H1 (cell line): ENCODE data around the gene OTP. TPM values are rescaled to one million over a fixed set of nuclear protein-coding genes. Genes with fewer than 3 reads are reported as not detected.

Source experiments
- CTCF ChIA-PET: fragments of 300-600 bp; sonication (Branson Sonifier 250); formaldehyde crosslinking; loops from one replicate; lab custom pipeline; 2021; ENCODE audit not compliant: partially characterized antibody; lab: Charles Lee
- POLR2A ChIA-PET: fragments of 300-600 bp; sonication (Branson Sonifier 250); formaldehyde crosslinking; loops from one replicate; lab custom pipeline; 2021; ENCODE audit warnings: inconsistent platforms; ENCODE audit not compliant: partially characterized antibody; lab: Charles Lee
- DNase-seq, 2 experiments: peaks; one replicate each; pipeline versions ENCODE4 v3.0.0 to v3.0.0-alpha.2; 2010 to 2022; ENCODE audit warnings: low spot score in 2 of 2, low read depth in 1 of 2, mixed read lengths in 1 of 2
- FAIRE-seq: peaks from 2 replicates; lab custom pipeline; 2011; peaks lifted over from hg19 to GRCh38; lab: Jason Lieb, UNC
- H2AFZ ChIP-seq: 2 replicates; pipeline ENCODE4 v1.8.1; 2012; ENCODE audit warnings: low read length, inconsistent platforms
- H2AK5ac ChIP-seq: 2 replicates; pipeline ENCODE4 v1.6.1; 2013; ENCODE audit warnings: low read depth, low read length
- H2BK120ac ChIP-seq: replicated peaks from 2 replicates; pipeline ENCODE3; 2013; ENCODE audit warnings: low read depth, low read length, inconsistent platforms
- H2BK12ac ChIP-seq: 2 replicates; pipeline ENCODE4 v1.6.1; 2013; ENCODE audit warnings: low read depth, low read length
- H2BK15ac ChIP-seq: 2 replicates; pipeline ENCODE4 v1.6.1; 2013; ENCODE audit warnings: low read length
- H2BK20ac ChIP-seq: 2 replicates; pipeline ENCODE4 v1.6.1; 2013; ENCODE audit warnings: low read length
- H2BK5ac ChIP-seq: 2 replicates; pipeline ENCODE4 v1.6.1; 2013; ENCODE audit warnings: low read depth, low read length
- H3K14ac ChIP-seq: 2 replicates; pipeline ENCODE4 v1.6.1; 2013; ENCODE audit warnings: inconsistent platforms; ENCODE audit not compliant: insufficient read length
- H3K18ac ChIP-seq: 2 replicates; pipeline ENCODE4 v1.6.1; 2013; ENCODE audit warnings: low read length; ENCODE audit errors: extremely low read depth
- H3K23ac ChIP-seq: 2 replicates; pipeline ENCODE4 v1.6.1; 2013; ENCODE audit warnings: inconsistent platforms; ENCODE audit not compliant: insufficient read length
- H3K23me2 ChIP-seq: 2 replicates; pipeline ENCODE4 v1.6.1; 2013; ENCODE audit warnings: low read depth, low read length
- H3K27ac ChIP-seq: 2 replicates; pipeline ENCODE4 v1.6.1; 2011; ENCODE audit warnings: low read depth, low read length, inconsistent platforms
- H3K27me3 ChIP-seq, 4 experiments: replicated peaks in 1 of 4; 1 replicate in 1 of 4; 2 replicates in 3 of 4; pipeline versions ENCODE4 v1.6.1 to v1.8.1; 2011 to 2013; ENCODE audit warnings: low read length in 3 of 4, mild to moderate bottlenecking in 3 of 4, inconsistent platforms in 2 of 4, mixed read lengths in 2 of 4, moderate library complexity in 1 of 4; ENCODE audit not compliant: control insufficient read depth in 3 of 4, insufficient read depth in 3 of 4; ENCODE audit errors: extremely low read depth in 1 of 4
- H3K36me3 ChIP-seq, 4 experiments: 2 replicates each; pipeline versions ENCODE4 v1.6.1 to v1.8.1; 2011 to 2013; ENCODE audit warnings: mild to moderate bottlenecking in 4 of 4, low read length in 3 of 4, moderate library complexity in 2 of 4, control low read depth in 1 of 4, inconsistent platforms in 1 of 4; ENCODE audit not compliant: insufficient read depth in 4 of 4, control insufficient read depth in 2 of 4
- H3K4ac ChIP-seq: replicated peaks from 2 replicates; pipeline ENCODE3; 2013; ENCODE audit warnings: low read length, low read depth, mixed read lengths, inconsistent platforms; ENCODE audit not compliant: insufficient read length
- H3K4me1 ChIP-seq, 4 experiments: replicated peaks in 1 of 4; 1 replicate in 1 of 4; 2 replicates in 3 of 4; pipeline versions ENCODE4 v1.6.1 to v1.8.1; 2011 to 2013; ENCODE audit warnings: low read length in 3 of 4, inconsistent platforms in 2 of 4, mixed read lengths in 1 of 4; ENCODE audit not compliant: insufficient read depth in 4 of 4, control insufficient read depth in 3 of 4
- H3K4me2 ChIP-seq, 2 experiments: 2 replicates each; pipeline versions ENCODE4 v1.6.1 to v1.8.1; 2011 to 2013; ENCODE audit warnings: low read depth in 2 of 2, low read length in 2 of 2, control low read depth in 1 of 2, inconsistent platforms in 1 of 2, mild to moderate bottlenecking in 1 of 2; ENCODE audit not compliant: insufficient read depth in 1 of 2
- H3K4me3 ChIP-seq, 4 experiments: fragments of 200-600, 300-600 bp in 1 of 4; sonication (generic), shearing (Covaris generic), sonication (Bioruptor Twin) in 1 of 4; 2 replicates each; pipeline versions ENCODE4 v1.5.1 to v1.8.1; 2011 to 2016; ENCODE audit warnings: low read length in 4 of 4, low read depth in 3 of 4, control low read depth in 2 of 4, inconsistent platforms in 2 of 4, mild to moderate bottlenecking in 2 of 4, mixed read lengths in 1 of 4, moderate library complexity in 1 of 4; ENCODE audit not compliant: insufficient read depth in 2 of 4; ENCODE audit errors: extremely low read depth in 1 of 4
- H3K56ac ChIP-seq: replicated peaks from 2 replicates; pipeline ENCODE3; 2013; ENCODE audit warnings: low read depth, mild to moderate bottlenecking, mixed read lengths, low read length, inconsistent platforms; ENCODE audit not compliant: insufficient read length
- H3K79me1 ChIP-seq: 2 replicates; pipeline ENCODE4 v1.6.1; 2013; ENCODE audit warnings: low read depth, low read length, control low read depth
- H3K79me2 ChIP-seq, 2 experiments: 2 replicates each; pipeline versions ENCODE4 v1.6.1 to v1.8.1; 2012 to 2013; ENCODE audit warnings: low read length in 2 of 2, mild to moderate bottlenecking in 2 of 2, inconsistent platforms in 1 of 2; ENCODE audit not compliant: insufficient read depth in 2 of 2, control insufficient read depth in 1 of 2
- H3K9ac ChIP-seq, 4 experiments: replicated peaks in 1 of 4; 1 replicate in 1 of 4; 2 replicates in 3 of 4; pipeline versions ENCODE4 v1.6.1 to v1.8.1; 2011 to 2013; ENCODE audit warnings: low read depth in 3 of 4, low read length in 3 of 4, control low read depth in 2 of 4, mild to moderate bottlenecking in 2 of 4, moderate library complexity in 2 of 4, inconsistent platforms in 1 of 4; ENCODE audit errors: extremely low read depth in 1 of 4
- H3K9me3 ChIP-seq, 2 experiments: 2 replicates each; pipeline versions ENCODE4 v1.6.1 to v1.8.1; 2012 to 2013; ENCODE audit warnings: mild to moderate bottlenecking in 2 of 2, moderate library complexity in 2 of 2, control low read depth in 1 of 2, inconsistent platforms in 1 of 2, low read depth in 1 of 2, low read length in 1 of 2, mixed read lengths in 1 of 2; ENCODE audit not compliant: insufficient read depth in 2 of 2
- H4K20me1 ChIP-seq, 2 experiments: replicated peaks in 1 of 2; 2 replicates each; pipeline versions ENCODE3 to v1.8.1; 2011 to 2013; ENCODE audit warnings: inconsistent platforms in 2 of 2, low read length in 2 of 2, mild to moderate bottlenecking in 1 of 2; ENCODE audit not compliant: insufficient read depth in 2 of 2, control insufficient read depth in 1 of 2
- H4K5ac ChIP-seq: 2 replicates; pipeline ENCODE4 v1.6.1; 2013; ENCODE audit warnings: low read length, low read depth, mixed read lengths, inconsistent platforms; ENCODE audit not compliant: insufficient read length
- H4K8ac ChIP-seq: 2 replicates; pipeline ENCODE4 v1.8.0; 2013; ENCODE audit warnings: mild to moderate bottlenecking, moderate library complexity, low read length, inconsistent platforms; ENCODE audit not compliant: insufficient read depth; ENCODE audit errors: extremely low read depth
- H4K91ac ChIP-seq: replicated peaks from 2 replicates; pipeline ENCODE3; 2013; ENCODE audit warnings: low read length, mixed read lengths, inconsistent platforms; ENCODE audit not compliant: insufficient read length
- CHD1 ChIP-seq: IDR thresholded peaks from 2 replicates; pipeline ENCODE4 v1.6.1; 2012; ENCODE audit warnings: low read depth, low read length, improper control_type of control experiment
- GABPA ChIP-seq: IDR thresholded peaks from 2 replicates; pipeline ENCODE4 v1.6.1; 2011; ENCODE audit warnings: mild to moderate bottlenecking, low read length, moderate library complexity, borderline replicate concordance; ENCODE audit not compliant: insufficient read depth
- NANOG ChIP-seq: IDR thresholded peaks from 2 replicates; pipeline ENCODE4 v1.6.1; 2011; ENCODE audit warnings: low read length, low read depth, mild to moderate bottlenecking, inconsistent platforms; ENCODE audit not compliant: insufficient read depth, poor library complexity, severe bottlenecking
- POLR2A ChIP-seq, 2 experiments: IDR thresholded peaks; 1 replicate in 1 of 2; 2 replicates in 1 of 2; pipeline ENCODE4 v1.6.1; 2011; ENCODE audit warnings: low read depth in 2 of 2, low read length in 2 of 2, mild to moderate bottlenecking in 2 of 2; ENCODE audit errors: control extremely low read depth in 1 of 2
- RNF2 ChIP-seq: fragments of 200-900, 300-1000 bp; sonication (generic); IDR thresholded peaks from 2 replicates; pipeline ENCODE4 v1.7.1; 2016; ENCODE audit warnings: borderline replicate concordance, low read depth, mild to moderate bottlenecking, antibody characterized with exemption, low read length; ENCODE audit not compliant: poor library complexity, severe bottlenecking; ENCODE audit errors: missing control alignments
- RXRA ChIP-seq: IDR thresholded peaks from 2 replicates; pipeline ENCODE4 v1.6.1; 2011; ENCODE audit warnings: low read depth, mild to moderate bottlenecking, low read length, moderate library complexity; ENCODE audit not compliant: insufficient read depth
- SIN3A ChIP-seq, 2 experiments: IDR thresholded peaks in 1 of 2; conservative IDR thresholded peaks in 1 of 2; 2 replicates each; pipeline ENCODE4 v1.6.1; 2011 to 2012; ENCODE audit warnings: low read length in 2 of 2, improper control_type of control experiment in 1 of 2, low read depth in 1 of 2, mild to moderate bottlenecking in 1 of 2
- SP4 ChIP-seq: IDR thresholded peaks from 2 replicates; pipeline ENCODE4 v1.6.1; 2012; ENCODE audit warnings: low read length, inconsistent platforms
- TCF12 ChIP-seq: IDR thresholded peaks from 2 replicates; pipeline ENCODE4 v1.6.1; 2011; ENCODE audit warnings: low read depth, mild to moderate bottlenecking, low read length
- WGBS, 2 experiments: shearing (Covaris generic) in 1 of 2; methylation state at CpG; one replicate each; pipeline versions ENCODE4 v1.1.6 to v1.1.7; 2013 to 2015; ENCODE audit warnings: low lambda C conversion rate in 2 of 2, mixed read lengths in 2 of 2, inconsistent platforms in 1 of 2, low coverage in 1 of 2, missing lambda C conversion rate in 1 of 2; ENCODE audit not compliant: insufficient replicate concordance in 2 of 2, insufficient coverage in 1 of 2, insufficient read length in 1 of 2; ENCODE audit errors: extremely low coverage in 1 of 2, missing lambda C conversion rate in 1 of 2; 5-methylcytosine and 5-hydroxymethylcytosine counted together
- long read RNA-seq, 2 experiments: library from RNA in 1 of 2; library from capped mRNA in 1 of 2; stranded (forward); transcript quantifications; one replicate each; pipeline ENCODE4 v2.0.0, GENCODE V29; 2021; ENCODE audit warnings: inconsistent platforms in 1 of 2
- polyA minus RNA-seq, 3 experiments: library from RNA; depleted of rRNA, polyadenylated mRNA; stranded (reverse); fragments of >200 nt; gene quantifications; 1 replicate in 2 of 3; 2 replicates in 1 of 3; pipeline ENCODE4 v1.2.3, GENCODE V29; 2011
- polyA plus RNA-seq, 7 experiments: library from polyadenylated mRNA; depleted of rRNA in 3 of 7; stranded (reverse) in 5 of 7; unstranded in 2 of 7; fragments of >200 nt in 5 of 7; fragments of 200-250 nt in 2 of 7; gene quantifications; 1 replicate in 5 of 7; 2 replicates in 1 of 7; 4 replicates in 1 of 7; pipeline versions ENCODE4 v1.2.1 to v1.2.3, GENCODE V29; 2011 to 2013; ENCODE audit warnings: missing spikeins in 2 of 7, mixed read lengths in 2 of 7
- total RNA-seq: library from RNA; stranded (reverse); fragmentation: NEBNext Ultra II Directional; extraction: Animal tissue kit (Norgen Biotek cat#: 25700); gene quantifications from 2 replicates; pipeline ENCODE4 v1.2.1, GENCODE V29; 2021

OTP gene
- total RNA-seq (not detected in 2 replicates), polyA plus RNA-seq (2011; rRNA removed) (not detected in 2 replicates), polyA minus RNA-seq (2011; rRNA and poly(A)+ RNA removed) (not detected in 2 replicates)
- polyA plus RNA-seq (2011; cell fraction: cytosol; rRNA removed), result not detected
- not detected for polyA plus RNA-seq (2011; cell fraction: nucleus; rRNA removed)
- not detected in 4 replicates for polyA plus RNA-seq (2012, experiment 1 of 2)
- polyA plus RNA-seq (2012, experiment 2 of 2), result not detected
- 0.02 TPM for polyA plus RNA-seq (2013, experiment 1 of 2)
- polyA plus RNA-seq (2013, experiment 2 of 2), result 0.02 TPM
- polyA minus RNA-seq (2011; cell fraction: cytosol; rRNA and poly(A)+ RNA removed), result not detected
- not detected for polyA minus RNA-seq (2011; cell fraction: nucleus; rRNA and poly(A)+ RNA removed)
- long read RNA-seq, experiment 1, result 0 reads
- long read RNA-seq, experiment 2, result 0 reads

DNA sequence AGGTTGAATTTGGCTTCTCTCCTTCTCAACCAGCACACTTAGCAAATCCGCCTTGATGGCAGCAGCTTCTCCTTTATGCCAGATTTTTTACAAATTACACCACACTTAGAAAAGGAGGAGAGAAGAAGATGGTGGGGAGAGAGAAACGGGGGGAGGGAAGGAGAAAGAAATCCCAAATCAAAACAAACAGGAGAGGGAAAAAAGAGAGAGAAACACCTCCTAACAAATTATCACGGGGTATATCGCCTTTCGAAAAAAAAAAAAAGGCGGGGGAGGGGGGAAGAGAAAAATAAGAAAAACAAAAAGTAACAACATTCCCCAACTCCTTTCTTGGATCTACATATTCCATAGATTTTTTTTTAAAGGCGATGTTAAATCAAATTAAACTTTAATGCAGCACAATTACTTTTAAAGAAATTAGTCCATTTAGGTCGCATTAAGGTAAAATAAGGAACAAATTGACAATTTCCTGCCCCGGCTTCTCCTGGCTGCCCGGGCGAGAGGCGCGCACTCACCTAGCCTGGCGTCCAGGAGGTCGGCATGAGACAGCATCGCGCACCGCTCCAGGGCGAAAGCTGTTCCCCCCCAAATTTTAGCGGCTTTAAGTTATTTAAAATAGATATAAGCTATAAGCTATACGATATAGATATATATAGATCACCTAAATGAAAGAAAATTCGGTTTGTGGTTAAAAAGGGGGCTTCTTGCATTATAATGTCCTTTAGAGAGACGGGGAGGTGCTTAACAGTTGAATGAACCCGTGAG is at the start of gene OTP:
Gene OTP (minus strand): TSS at position 716 of the 765 bp plus-strand sequence. CDS start 164 bp downstream, at position 552.
- Histone ChIP-seq H2BK120ac (no peak within 1 kb of the TSS), H2BK5ac (no peak within 1 kb of the TSS), H2BK12ac (no peak within 1 kb of the TSS), H2AK5ac (no peak within 1 kb of the TSS), H3K9me3 (no peaks in the 10 kb centered on the region), H3K14ac (no peak within 1 kb of the TSS), H3K79me1 (no peaks in the 10 kb centered on the region), H3K79me2 (no peaks in the 10 kb centered on the region), H3K4me3 (peak within 1 kb of the TSS in 3 of 4 experiments; percentile 30 to 52 (median 42); a peak in 7 of 8 replicates), H3K56ac (no peak within 1 kb of the TSS), H3K4ac (no peak within 1 kb of the TSS), H3K4me1 (peaks cover 6 to 25% (median 15%) of the 10 kb centered on the region in 4 experiments; a peak in 6 of 7 replicates), H3K18ac (no peak within 1 kb of the TSS), H4K5ac (no peak within 1 kb of the TSS), H3K4me2 (peak within 1 kb of the TSS; percentile 35 to 70), H4K91ac (no peak within 1 kb of the TSS), H3K36me3 (no peaks in the 10 kb centered on the region; a peak in 1 of 8 replicates), H3K23me2 (peaks cover 4% of the 10 kb centered on the region; the same call in 1 of the 2 replicates), H3K9ac (no peak within 1 kb of the TSS), H2BK20ac (no peak within 1 kb of the TSS), H2BK15ac (no peak within 1 kb of the TSS), H3K23ac (no peak within 1 kb of the TSS), H3K27ac (no peak within 1 kb of the TSS), H4K20me1 (peaks cover 26 to 28% of the 10 kb centered on the region in 2 experiments), H2AFZ (no peak within 1 kb of the TSS), H3K27me3 (peaks cover 77 to 100% (median 89%) of the 10 kb centered on the region in 4 experiments), H4K8ac (no peak within 1 kb of the TSS; the same call in 1 of the 2 replicates)
- ChIA-PET POLR2A (interaction anchor here (0.6 to 2.7 kb wide), 5 partner anchors 9 to 371 kb away, joined by 3 to 11 read pairs (median 3); partner anchors contain the start of gene WDR41), CTCF (interaction anchor here (0.6 to 2.8 kb wide), 9 partner anchors 8 to 347 kb away, joined by 3 to 13 read pairs (median 3); no protein-coding TSS in a partner anchor)
- WGBS, 2 experiments, result 2% methylated on average over 21 of the region's 24 CpGs; no CpG with 5 or more reads in 1 of the 2 experiments
- no peak for FAIRE-seq
- DNase-seq, result peak in 1 of 2 experiments; percentile 67
- TF ChIP-seq RXRA, result no peak
- TF ChIP-seq GABPA, result no peak
- no peak for TF ChIP-seq RNF2
- TF ChIP-seq CHD1, result no peak
- TF ChIP-seq POLR2A (IDR thresholded peaks at IDR 0.05; ENCODE audit: control extremely low read depth in 1 of 2, low read depth in 2 of 2, low read length in 2 of 2), result no peak
- no peak for TF ChIP-seq NANOG
- no peak for TF ChIP-seq SIN3A (conservative IDR thresholded peaks at IDR 0.05 in 1 of 2, IDR thresholded peaks at IDR 0.05 in 1 of 2; ENCODE audit: low read depth in 1 of 2, low read length in 2 of 2)
- TF ChIP-seq SP4, result no peak
- TF ChIP-seq TCF12, result no peak
